NCI-H446 treated with DMSO at 0.1 percent for 48 hours (cell line): Measurements from ENCODE around the gene PHLDB3.
"Not testable (repeated sequence)": the region's sequence is repeated elsewhere in the genome, so short reads cannot be mapped to it uniquely, and the experiment has no call there.

Source experiments
- DNase-seq: peaks from one replicate; lab custom pipeline; 2025; lab: John Stamatoyannopoulos, UW

The PHLDB3 gene

DNA sequence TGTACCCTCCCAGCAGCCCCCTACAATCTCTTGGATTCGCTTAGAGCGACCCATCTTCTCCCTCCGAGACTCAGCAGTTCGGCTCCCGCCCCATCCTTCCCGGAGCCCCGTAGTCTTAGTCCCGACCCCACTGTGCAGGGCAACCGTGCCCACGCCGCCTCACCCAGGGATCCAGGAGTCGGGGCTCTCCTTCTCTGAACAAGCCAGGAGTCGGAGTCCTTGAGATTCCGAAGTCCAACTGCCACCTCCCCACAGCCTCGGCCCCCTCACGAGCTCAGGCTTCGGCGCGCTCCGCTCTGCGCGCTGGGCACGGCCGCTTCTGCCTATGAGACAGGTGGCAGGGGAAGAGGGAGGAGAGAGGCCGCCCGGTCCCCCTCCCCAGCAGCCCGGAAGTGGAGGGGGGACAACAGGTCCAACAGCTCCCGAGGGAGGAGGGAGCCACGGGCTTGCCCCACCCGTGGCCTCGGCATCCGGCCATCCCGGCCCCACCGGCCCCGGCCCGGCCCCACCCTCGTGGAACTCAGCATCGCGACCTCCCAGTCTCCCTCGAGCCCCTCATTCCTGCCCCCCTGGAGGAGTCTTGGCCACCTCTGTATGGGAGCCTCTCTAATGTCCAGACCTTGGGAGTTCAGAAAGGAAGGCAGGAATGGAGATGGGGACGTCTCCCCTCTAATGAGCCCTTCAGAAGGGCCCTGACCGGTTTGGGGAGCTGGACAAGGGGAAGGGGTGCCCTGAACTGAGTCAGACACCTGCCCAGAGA is at the start of gene PHLDB3:
TSS of gene PHLDB3 (minus strand) at position 321 of the 760 bp plus-strand sequence. CDS start 628 bp downstream, outside the sequence.
- DNase-seq, result no peak

DNA sequence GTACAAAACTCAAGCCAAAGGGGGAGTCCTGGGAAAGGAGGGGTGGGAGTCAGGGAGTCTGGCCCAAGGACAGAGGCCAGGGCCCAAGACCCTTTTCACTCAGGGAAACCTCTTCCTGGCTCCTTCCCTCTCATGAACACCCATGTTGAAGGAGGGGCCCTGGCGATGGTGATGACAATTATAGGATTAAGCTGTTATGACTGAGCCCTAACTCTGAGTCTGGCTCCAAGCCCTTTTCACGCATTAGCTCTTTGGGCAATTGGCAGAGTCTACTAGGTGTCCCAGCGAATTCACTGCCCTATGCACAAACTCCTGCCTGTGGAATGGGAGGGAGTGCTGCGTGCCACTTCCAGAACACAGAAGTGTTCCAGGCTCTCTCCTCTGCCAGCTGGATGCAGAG is 49.1 kb upstream of the PHLDB3 start:
- DNase-seq, result no peak

DNA sequence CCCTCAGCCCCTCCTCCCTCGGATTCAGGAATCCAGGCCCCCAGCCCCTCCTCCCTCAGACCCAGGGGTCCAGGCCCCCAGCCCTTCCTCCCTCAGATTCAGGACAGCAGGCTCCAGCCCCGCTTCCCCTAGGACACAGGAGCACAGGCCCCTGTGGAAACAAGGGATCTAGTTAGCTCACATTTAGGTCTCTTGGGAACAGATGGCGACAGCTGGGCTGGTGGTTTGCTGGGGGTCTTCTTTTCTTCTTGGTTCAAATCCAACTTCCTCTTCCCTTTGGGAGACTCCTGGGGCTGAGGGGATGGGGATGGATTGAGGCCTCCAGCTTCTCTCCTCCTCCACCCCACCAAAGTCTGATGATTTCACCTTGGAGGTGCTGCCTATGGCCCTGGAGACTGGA is 48.1 kb upstream of the PHLDB3 start:
- no peak for DNase-seq

DNA sequence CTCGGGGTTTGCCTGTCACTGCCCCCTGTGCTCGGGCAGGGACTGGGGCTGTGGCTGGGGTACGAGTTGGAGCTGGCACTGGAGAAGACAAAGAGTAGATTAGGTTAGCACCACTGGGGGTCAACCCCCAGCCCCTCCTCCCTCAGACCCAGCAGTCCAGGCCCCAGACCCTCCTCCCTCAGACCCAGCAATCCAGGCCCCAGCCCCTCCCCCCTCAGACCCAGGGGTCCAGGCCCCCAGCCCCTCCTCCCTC is 47.6 kb upstream of the PHLDB3 start:
- DNase-seq, result no peak

DNA sequence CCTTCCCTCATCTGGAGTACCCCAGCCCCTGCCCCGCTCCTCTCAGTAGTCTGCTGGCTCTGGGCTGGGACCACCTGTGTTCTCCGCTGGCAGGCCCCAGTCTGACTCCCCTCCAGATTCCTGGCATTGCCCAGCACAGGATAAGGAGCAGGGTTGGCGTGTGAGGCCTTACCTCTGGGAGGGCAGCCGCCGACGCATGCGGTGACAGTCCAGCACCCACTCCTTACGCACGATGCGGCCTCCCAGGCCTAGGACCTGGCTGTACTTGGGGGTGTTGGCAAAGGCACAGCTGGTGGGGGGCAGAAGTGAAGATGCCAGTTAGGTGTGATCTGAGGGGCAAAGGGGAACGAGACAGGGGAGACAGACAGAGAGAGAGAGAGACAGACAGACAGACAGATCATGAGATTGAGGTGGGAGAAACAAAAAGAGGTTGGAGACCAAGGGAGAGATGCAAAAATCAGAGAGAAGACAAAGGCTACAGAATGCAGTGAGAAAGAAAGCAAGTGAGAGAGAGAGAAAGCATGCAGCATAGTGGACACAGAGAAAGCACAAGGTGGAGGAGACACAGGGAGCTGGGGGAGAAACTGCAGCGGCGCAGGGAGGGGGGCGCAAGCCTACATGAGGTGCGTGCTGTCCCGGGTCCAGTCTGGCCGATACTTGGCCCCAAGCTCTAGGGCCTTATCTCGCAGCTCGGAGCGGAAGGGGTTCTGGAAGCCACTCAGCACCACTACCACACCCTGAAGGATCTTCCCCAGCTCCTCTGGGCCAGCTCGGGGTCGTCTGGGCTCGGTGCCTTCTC is 47.1 kb upstream of the PHLDB3 start:
- DNase-seq, result no peak

DNA sequence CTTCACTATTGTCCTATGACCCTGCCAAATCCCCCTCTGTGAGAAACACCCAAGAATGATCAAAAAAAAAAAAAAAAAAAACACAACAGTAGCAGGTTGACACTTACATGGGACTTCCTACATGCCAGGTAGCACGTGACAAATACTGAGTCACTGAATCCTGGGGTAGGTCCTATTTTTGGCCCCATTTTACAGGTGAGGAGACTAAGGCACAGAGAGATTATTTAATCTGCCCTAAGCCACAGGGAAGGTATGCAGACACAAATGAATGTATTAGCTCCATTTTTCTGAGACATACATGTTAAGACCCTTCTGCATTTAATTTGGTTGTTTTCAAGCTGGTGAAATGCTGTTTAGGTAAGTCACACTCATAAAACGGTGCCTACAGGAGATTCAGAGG is 44.2 kb upstream of the PHLDB3 start:
- no peak for DNase-seq

DNA sequence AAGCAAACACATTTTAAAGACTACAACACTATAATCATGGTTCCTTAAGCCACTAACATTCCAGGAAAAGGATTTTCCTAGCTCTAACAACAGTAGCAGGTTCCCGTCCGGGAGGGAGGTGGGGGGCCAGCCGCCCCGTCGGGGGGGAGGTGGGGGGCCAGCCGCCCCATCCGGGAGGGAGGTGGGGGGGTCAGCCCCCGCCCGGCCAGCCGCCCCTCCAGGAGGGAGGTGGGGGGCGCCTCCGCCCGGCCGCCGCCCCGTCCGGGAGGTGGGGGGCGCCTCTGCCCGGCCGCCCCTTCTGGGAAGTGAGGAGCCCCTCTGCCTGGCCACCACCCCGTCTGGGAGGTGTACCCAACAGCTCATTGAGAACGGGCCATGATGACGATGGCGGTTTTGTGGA is 43.4 kb upstream of the PHLDB3 start:
- not testable (repeated sequence) for DNase-seq

DNA sequence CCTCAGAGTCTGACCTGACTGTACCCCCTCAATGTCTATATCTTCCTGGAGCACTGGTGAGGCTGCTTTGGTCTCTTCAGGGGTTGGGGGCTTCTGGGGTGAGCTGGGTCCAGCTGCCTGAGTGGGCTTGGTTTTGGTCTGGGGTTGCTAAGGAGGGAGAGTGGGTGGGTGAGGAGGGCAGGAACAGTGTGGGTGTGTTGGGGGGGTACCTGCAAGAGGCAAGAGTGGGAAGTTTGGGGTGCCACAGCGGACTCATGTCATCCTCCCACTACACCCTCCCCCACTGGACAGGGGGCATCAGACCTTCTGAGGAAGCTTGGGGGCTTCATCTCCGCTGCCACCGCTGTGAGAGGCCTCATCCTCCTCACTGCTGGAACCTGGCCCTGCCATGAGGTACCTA is 42.0 kb upstream of the PHLDB3 start:
- DNase-seq, result no peak

DNA sequence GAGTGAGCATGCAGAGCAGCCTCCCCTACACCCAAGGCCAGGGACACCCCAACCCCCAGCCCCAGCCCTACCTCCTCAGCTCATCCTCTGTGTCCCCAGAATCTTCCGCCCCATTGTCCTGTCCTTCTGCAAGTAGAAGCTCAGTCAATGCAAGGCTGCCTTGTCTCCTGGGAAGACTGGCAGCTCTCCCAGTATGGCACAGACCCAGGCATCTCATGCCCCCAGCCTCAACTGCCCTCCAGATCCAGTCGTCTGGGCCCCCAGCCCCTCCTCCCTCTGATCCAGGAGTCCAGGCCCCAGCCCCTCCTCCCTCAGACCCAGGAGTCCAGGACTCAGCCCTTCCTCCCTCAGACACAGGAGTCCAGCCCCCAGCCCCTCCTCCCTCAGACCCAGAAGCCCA is 41.4 kb upstream of the PHLDB3 start:
- no peak for DNase-seq

DNA sequence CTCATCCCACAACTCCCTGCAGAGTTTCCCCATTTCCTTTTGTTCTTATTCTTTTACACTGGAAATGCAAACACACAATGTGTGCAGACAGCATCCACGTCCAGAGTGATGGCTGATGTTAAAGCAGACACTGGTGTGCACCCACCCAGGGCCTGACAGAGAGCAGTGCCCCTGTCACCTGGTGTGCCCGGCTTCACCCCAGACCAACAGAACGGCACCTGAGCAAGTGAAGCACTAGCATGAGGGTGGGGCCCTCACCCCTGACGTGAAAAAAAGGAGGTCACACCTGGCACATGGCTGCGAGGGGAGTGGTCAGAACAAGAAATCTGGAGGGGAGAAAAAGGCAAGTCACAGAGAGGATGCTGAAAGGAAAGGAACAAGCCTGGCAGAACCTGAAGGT is 40.7 kb upstream of the PHLDB3 start:
- no peak for DNase-seq

DNA sequence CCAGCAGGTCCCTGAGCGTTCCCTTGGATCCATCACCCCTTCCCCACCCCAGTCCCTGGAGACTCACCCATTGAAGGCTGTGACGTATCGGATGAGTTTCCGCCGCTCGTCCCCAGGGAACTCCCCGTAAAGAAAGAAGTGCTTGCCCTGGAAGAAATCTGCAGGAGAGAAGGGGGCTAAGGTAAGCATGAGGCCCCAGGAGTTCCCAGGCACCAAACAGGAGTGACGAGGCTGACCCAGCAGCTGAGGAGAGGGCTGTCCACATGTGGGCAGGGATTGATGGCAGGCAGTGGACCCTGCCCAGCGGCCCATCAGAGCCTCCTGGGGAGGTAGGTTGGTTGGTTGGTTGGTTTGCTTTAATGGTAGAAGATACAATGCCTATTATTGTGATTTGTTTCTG is 39.5 kb upstream of the PHLDB3 start:
- DNase-seq, result no peak

DNA sequence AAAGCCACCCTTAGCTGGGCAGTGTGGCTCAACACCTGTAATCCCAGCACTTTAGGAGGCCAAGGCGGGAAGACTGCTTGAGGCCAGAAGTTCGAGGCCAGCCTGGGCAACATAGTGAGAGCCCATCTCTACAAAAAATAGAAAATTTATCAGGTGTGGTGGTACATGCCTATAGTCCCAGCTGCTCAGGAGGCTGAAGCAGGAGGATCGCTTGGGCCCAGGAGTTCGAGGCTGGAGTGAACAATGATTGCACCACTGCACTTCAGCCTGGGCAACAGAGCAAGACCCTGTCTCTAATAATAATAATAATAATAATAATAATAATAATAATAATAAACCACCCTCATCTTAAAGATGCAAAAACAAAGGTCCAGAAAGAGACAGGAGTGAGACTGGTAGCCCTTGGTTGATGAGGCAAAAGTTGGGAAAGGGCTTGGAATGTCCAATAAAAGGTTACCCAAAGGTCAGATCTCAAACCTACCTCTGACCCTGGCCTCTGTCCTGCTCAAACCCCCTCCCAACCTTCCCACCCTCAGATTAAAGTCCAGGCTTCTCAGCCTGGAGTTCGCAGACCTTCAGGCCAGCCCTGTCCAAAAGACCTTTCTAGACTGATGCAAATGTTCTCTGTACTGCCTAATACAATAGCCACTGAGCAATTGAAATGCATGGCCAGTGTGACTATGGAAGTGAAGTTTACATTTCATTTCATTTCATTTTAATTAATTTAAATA is 37.5 kb upstream of the PHLDB3 start:
- DNase-seq, result no peak

DNA sequence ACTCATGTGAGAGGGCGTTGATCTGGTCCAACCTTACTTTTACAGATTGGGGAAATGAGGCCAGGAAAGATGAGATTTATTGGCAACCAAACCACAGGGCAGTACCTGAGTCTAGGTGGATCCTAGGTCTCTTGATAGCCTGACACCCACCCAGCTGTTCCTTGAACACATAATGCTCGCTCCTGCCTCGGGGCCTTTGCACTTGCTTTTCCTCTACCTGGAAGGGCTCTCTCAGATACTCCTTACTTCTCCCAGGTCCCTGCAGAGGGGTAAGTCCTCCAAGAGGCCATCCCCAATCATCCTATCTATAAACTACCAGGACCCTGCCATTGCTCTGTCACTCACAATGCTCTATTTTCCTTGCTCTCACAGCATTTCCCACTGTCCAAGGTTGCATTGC is 35.8 kb upstream of the PHLDB3 start:
- no peak for DNase-seq

DNA sequence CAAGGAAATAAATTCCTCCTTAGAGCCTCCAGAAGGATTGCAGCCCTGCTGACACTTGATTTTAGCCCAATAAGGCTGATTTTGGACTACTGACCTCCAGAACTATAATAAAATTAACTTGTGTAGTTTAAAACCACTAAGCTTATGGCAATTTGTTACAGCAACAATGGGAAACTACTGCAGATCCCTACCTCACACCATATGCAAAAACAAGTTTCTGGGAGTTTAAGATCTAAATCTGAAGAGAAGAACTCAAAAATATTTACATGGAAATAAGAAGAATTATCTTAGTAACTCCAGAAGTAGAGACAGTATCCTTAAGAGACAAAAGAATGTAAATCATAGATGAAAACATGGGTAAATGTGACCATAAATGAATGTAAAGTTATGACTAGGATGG is 34.4 kb upstream of the PHLDB3 start:
- no peak for DNase-seq

DNA sequence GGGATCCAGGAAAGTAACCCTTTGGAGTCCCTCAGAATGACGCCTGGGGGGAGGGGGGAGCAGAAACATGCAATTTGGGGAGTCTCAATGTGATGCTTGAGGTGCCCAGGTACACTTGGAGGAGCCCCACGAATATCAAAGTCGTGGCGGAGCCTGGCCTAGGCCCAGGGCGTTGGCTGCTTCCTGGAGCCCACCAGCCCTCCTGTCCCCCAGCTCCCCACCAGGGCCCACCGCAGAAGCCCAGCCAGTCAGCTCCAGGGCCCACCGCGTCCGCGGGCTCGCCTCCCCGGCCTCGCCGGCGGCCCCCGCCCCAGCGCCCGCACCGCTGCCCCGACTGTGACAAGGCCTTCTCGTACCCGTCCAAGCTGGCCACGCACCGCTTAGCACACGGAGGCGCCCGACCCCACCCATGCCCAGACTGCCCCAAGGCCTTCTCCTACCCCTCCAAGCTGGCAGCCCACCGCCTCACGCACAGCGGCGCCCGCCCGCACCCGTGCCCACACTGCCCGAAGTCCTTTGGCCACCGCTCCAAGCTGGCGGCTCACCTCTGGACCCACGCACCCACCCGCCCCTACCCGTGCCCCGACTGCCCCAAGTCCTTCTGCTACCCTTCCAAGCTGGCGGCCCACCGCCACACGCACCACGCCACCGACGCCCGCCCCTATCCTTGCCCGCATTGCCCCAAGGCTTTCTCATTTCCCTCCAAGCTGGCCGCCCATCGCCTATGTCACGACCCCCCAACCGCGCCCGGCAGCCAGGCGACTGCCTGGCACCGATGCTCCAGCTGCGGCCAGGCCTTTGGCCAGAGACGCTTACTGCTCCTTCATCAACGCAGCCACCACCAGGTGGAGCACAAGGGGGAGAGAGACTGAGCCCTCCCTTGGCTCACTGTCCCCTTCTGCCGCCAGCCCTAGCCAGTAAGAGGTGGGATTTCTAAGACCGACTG is 30.5 kb upstream of the PHLDB3 start:
- peak; percentile 3 for DNase-seq

DNA sequence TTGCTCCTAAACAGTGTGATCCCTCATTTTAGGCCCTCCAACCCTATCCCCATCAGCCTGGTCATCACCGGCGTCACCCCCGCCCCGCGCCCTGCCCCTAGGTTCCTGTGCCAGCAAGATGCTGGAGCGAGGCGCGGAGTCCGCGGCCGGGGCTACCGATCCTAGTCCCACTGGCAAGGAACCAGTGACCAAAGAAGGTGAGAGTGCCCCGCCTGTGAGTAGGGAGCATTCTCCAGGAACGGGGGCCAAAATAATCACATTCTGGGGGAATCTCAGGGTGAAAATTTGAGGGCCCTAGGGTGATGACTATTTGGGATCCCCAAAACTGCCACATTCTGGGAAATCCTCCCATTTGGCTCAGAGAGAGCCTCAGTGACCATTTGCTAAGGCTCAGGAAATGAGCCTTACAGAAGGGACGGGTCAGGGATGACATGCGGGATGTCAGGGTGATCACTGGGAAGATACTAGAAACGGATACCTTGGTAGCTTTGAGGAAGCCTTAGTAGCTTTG is 29.8 kb upstream of the PHLDB3 start:
- DNase-seq, result no peak

DNA sequence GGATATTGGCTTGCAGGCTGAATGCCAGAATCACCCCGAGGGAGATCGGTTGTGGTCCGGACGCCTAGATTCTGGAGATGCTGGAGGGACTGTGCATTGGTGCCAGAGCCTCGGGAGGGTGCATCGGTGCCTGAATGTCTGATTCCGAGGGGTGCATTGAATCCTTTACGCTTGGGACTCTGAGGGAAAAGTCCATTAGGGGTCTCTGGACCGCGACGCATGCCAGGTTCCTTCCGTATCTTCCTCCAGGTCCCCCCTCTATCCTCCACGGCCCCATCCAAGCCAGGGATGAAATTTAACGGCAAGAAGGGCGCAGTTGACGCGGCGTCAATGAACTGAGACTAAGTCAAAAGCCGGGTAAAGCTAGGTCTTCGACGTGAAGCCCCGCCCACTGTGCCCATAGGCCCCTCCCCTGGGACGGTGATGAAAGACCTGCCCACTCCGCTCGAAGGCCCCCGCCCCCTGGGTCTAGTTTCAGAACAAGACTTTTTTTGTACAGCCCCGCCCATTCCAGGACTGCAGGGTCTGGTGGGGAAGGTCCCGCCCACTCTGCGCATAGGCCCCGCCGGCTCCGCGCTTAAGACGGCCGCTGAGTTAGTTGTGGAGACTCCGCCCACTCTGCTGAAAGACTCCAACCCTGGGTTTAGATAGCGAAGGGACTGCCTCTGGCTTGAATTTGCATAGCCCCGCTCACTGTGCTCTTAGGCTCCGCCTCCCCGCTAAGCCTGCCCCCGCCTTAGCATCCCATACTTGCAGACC is 29.2 kb upstream of the PHLDB3 start:
- peak; percentile 87 for DNase-seq

DNA sequence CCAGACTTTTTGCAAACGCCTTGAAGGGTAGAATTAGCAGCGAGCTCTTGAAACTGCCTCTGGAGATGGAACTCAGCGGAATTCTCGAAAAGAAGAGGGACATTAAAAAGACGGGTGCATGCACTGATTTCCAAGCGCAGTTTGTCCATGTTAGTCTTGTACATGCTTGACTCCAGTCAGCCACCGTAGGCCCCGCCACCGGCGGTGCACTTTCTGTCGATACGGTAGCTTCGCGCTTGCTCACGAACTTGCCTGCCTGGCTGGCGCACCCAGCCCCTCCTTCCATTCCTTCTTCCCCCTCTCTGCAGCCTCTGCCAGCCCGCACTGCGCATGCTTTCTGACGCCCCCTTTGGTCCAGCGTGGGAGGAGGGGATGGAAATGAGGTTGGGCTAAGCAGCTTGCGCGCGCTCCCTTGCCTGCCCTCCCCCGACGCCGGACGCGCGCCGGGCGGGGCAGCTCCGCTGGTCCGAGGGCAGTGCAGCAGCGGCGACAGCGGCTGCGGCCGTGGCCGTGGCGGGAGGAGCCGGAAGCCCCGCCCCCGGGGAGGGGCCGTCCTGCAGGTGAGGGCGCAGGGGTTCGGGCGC is 28.5 kb upstream of the PHLDB3 start, which contains the start of gene ZNF575:
TSS of gene ZNF575 (plus strand) at position 227 of the 584 bp plus-strand sequence. CDS start 1,235 bp downstream, outside the sequence.
- DNase-seq, result peak; percentile 84

DNA sequence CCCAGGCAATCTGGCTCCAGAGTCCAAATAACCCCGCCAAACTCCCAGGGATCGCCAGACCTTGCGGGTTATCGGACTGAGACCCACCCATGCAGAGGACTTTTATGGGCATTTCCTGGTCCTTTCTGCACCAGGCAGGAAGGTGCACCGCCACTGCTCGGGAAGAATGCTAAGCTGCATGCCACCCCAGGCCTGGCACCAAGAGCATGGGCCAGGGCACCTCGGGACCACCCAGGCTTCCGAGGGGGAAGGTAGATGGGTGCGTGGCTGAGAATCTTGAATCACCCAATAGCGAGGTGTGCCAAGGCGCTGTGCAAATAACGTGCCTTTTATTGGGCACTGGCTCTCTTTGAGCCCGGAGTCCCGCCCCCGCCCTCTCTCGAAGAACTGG is 28.0 kb upstream of the PHLDB3 start:
- peak; percentile 56 for DNase-seq

DNA sequence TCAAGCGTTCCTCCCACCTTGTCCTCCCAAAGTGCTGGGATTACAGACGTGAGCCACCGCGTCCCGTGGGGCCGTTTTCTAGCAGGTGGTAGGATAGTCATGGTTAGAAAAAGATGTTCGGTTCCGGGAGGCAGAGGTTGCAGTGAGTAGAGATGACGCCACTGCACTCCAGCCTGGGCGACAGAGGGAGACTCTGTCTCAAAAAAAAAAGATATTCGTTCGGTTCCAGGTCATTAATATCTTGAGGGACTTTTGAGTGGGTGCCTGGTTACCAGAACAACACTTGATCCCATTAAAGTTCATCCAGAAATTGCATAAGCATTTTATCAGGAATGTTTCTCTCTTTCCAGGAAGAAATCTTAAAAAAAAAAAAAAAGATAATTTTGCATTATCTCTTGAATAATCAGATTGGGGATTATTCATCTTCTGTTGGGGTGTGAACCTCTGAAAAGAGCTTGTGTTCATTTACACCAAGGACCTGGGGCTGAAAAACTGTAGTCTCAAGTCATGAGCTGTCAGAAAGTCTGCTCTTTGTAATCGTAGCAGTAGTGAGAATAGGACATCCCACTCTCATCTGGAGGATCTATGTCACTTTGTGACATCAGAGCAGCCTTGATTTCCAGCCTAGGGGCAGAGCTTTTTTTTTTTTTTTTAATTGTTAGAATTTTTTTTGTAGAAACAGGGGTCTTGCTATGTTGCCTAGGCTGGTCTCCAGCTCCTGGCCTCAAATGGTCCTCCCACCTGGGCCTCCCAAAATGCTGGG is 23.5 kb upstream of the PHLDB3 start:
- no peak for DNase-seq
